NCI-H748 (cell line): ENCODE measurements around the gene MND1.
A peak's percentile ranks its signal among the peaks of the same experiment; 100 is the strongest.

Experiments used
- DNase-seq: peaks from one replicate; lab custom pipeline; 2025; ENCODE audit not compliant: unreplicated experiment; lab: John Stamatoyannopoulos, UW

The MND1 gene, protein sequence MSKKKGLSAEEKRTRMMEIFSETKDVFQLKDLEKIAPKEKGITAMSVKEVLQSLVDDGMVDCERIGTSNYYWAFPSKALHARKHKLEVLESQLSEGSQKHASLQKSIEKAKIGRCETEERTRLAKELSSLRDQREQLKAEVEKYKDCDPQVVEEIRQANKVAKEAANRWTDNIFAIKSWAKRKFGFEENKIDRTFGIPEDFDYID

DNA sequence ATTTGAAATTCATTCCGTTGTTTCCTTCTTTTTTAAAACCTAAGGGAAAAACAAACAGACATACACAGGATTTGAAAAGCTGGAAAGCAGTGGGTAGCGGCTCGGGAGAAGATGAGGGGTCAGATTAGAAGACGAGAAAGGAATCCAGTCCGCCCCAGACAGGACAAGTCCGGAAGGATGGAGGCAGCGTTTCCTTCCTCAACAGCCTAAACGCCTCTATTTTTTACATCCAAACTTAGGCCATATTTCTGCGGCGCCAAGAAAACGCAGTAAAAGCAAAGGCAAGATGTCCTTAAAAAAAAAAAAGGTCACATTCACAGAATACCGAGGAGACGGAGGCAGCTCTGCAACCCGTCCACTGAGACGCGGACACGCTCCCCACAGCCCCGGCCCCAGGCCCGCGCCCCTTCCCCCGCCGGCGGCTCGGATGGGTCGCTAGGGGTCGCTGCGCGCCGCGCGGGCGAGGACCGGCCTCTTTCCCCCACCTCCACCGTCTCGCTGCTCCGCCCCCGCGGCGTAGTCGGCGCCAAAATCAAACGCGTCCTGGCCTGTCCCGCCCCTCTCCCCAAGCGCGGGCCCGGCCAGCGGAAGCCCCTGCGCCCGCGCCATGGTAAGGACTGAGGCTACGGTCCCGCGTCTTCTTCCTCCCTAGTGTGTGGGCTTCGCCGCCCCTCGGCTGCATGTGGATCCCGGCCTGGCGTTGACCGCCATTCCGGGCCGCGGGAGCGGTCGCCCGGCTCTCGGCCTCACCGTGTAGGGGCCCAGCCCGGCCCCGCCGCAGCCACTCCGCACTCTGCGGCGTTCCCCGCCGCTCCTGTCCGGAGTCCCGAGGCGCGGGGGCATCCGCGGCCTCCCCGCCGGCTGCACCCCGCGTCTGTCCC lies at the start of gene MND1:
Gene MND1 (plus strand): TSS at position 558 of the 881 bp plus-strand sequence. CDS start 50 bp downstream, at position 608.
- peak; percentile 82 for DNase-seq

GRCh38 chr4:153295131-153295755 lies 49.2 kb upstream of the MND1 start:
- peak; percentile 12 for DNase-seq

DNA sequence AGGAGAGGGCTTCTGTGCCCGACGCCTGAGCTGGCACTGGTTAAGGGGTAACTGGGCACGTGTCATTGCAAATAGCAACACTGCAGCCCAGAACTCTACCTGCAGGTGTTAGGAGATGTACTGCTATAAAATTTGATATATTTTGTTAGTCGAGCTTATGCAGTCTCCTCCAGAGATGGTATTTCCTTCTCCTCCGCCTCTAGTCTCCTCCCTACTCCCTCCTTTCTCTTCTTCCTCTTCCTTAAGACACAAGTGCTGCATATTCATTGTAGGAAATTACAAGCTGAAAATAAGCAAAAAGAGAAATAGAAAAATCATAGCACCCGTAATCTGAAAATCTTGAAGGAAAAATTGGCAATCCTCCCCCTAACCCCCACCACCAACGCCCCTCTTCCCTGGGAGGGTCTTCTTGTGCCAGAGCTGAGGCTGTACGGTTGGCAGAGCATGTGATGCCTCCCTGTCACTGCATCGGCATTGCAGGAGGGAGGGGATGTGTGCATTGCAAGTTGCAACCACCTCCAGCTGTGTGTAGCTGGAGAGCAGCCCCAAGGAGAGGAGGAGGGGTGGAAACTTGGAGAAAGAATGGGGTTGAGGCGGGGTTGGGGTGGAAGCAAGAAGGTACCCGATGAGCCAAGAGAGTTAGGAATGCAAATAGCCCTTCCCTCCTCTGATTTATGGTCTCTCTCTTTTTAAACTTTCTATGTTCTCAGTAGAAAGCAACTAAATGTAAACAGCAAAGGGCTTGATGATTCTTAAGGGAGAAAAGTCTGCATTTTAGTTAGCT lies 48.3 kb upstream of the MND1 start:
- no peak for DNase-seq

- no peak for DNase-seq
These were observed 47.4 kb upstream of the MND1 start for GRCh38 chr4:153297116-153297515.

DNA sequence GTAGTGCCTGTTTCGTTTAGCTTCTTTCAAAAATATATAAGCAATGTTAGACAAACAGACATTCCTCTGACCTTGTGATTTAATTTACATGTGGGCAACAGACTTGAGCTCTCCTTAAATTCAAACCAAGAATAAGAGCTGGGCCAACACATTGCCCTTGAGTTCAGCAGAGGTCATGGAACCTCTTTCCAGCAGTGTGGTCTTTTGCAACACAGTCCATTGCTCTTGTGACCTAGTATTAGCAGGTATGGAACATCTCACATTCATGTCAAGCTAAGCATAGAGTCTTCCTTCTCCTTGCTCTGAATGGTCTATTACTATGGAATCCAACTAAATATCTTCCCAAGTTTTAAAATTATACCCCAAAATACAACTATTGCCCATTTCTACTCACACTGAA lies 33.7 kb upstream of the MND1 start:
- no peak for DNase-seq

DNA sequence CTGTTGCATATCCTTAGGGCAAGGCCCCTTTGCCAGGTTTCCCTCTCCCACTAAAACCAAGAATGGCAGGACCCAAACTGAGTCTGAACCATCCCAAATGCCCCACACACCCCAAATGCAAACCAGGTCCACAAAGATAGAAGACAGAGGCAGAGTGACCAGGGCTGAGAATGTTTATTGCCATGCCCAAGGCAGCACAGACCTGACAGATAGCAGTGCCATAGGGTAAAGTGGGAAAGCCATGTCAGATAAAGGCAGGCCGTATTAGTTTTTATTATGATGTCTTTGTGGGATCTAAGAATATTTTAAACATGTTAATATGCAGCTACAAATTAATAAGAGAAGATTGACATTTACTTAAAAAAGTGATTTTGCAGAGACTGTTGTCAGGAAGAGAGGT lies 29.6 kb upstream of the MND1 start:
- DNase-seq, result no peak

DNA sequence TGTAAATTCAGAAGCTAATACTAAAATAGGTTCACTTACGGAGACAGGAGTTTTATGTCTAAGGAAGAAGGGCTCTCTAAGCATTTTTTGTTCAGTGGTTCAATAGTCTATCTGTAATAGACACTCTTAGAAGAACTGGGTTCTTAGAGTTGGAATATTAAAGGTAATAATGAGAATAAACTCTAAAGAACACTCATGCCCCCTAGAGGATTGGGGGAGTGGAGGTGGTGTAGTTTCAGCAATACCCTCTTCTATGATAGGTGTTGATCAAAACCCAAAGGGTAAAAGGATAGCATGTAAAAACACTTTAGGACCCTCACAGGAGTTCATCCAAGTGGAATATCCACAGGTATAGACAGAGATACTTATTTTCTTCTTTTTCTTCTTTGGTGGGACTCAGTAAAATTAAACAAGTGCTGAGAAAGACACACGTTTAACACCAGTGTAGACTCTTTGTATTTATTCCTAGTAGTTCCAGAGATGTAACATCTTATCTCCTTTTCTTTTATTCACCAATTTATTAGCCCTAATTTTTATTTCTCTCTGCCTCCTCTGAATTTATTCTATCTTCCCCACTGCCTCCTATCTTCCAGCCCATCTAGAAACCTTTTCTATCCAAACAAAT lies 25.7 kb upstream of the MND1 start:
- DNase-seq, result peak; percentile 49

DNA sequence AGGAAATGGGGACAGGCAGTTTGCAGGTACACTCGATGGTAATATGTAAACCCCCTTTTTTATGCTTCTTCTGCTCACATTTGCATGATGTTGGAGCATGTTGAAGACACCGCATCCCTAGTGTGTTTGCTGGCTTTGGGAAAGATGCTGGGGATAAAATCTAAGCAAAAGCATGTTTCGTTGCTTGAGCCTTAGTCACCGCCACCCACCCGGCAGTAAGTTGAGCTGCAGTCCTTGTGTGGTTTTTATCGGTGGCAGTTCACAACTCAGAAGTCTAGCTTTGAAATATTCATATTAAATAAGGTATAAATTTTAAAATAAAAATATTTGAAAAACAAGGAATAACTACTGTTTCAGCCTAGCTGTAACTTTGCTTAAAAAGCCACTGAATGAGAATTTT lies 21.7 kb upstream of the MND1 start:
- no peak for DNase-seq

- no peak for DNase-seq
These were observed 20.4 kb upstream of the MND1 start for GRCh38 chr4:153324046-153324445.

- DNase-seq, result no peak
These were observed 18.9 kb upstream of the MND1 start for GRCh38 chr4:153325558-153325957.

DNA sequence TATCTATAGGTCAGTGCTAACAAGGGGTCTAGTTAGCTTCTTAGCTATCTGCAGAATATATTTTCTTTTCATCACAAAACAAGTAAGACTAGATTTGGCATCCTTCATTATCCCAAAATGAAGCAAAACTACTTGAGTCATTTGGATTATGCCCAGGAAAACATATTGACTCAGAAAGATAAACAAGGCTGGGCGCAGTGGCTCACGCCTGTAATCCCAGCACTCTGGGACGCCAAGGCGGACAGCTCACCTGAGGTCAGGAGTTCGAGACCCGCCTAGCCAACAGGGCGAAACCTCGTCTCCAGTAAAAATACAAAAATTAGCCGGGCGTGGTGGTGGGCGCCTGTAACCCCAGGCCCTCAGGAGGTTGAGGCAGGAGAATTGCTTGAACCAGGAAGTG lies 18.0 kb upstream of the MND1 start:
- no peak for DNase-seq

- DNase-seq, result no peak
These were observed 17.2 kb upstream of the MND1 start for GRCh38 chr4:153327247-153327646.

GRCh38 chr4:153332936-153333335 lies 11.6 kb upstream of the MND1 start:
- DNase-seq, result no peak

GRCh38 chr4:153333874-153334273 lies 10.6 kb upstream of the MND1 start:
- no peak for DNase-seq

DNA sequence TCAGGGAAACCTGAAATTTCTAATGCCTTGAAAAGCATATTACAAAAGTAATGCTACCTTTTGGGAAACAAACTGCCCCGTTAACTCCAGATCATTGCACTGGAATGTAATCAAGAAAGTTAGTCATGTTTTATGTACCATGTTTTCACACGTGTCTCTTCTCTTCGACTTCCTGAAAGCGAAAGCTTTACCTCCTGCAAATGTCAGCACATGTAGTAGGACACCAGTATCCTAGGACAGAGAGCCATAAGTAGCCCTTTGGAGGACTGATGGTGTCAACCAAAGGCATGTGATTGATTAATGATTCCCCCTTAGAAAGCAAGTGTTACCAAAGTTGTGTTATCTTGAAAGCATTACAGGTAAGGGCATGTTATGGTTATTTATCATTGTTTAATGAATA lies 8.8 kb upstream of the MND1 start:
- DNase-seq, result no peak

- no peak for DNase-seq
These were observed 6.8 kb upstream of the MND1 start for GRCh38 chr4:153337686-153338085.

DNA sequence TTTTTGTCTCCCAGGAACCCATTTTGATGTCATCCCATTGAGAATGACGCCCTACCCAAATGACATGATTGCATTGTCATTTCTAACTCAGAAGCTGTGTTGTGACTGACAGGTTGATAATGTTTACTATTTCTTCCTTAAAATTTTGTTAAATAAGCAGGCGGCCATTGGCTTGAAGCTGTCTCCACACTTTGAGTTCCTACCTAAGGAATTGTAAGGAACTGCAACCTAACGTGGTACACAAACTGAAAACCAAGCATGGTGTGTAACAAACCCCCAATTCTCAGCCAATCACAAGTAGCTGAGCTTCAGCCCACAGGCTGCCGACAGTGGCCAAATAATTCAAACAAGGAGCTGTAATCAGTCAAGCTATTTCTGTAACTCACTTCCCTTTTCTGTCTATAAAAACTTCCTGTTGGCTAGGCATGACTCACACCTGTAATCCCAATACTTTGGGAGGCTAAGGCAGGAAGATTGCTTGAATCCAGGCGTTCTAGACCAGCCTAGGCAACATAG lies 2.9 kb upstream of the MND1 start:
- DNase-seq, result no peak

DNA sequence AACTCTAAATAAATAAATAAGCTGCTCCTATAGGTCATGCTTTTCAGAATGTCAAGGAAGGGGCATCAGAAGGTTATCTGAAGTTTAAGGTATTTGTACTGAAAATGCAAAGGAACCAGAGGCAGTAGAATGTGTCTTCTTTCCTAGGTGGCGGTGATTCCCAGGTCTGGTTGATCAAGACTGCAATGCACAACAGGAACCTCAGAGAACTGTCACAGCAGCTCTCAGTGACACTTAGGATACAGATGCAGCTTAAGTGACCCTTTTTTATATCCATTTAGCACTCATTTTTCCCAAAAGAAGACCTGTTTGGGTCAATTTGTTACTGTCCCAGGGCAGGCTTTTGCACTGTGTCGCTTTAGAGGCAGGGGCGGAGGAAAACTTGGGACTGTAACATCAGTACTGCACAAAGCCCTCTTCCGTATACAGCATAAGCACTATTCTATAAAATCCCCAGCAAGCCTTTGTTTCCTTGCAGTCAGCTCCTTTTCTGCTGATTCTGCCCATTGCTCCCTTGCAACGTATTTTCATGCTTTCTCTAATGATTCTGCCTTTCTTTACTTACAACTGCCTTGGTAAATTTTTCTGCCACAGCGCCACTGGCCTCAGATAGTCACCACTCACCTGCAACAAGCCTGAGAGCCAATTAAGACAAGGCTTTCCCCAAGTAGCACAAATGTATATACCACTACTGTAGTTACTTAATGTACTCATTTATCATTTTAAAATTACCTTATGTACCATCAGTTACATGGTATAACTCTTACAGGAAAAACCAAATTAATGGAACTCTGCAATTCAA lies 1.5 kb upstream of the MND1 start:
- no peak for DNase-seq

- DNase-seq, result peak; percentile 60
These were observed 809 bp downstream of the MND1 start for GRCh38 chr4:153345012-153345981.
